ENCODE measurements around the gene CAT.

- TF ChIP-seq CTCF (IDR thresholded peaks at IDR 0.05; ENCODE audit: insufficient read depth, low read length, poor library complexity, severe bottlenecking) (no peak), EZH2phosphoT487 (conservative IDR thresholded peaks at IDR 0.05; ENCODE audit: low read length) (no peak)
Observed at GRCh38 chr11:34405079-34405858, 33.5 kb upstream of the CAT start.
